HG03571 (cell line): ENCODE results near the gene SERINC5.

ENCODE experiments used
- ATAC-seq: cut with Tn5 transposase; IDR thresholded peaks from one replicate; pipeline ENCODE4 v1.9.1; 2021; ENCODE audit not compliant: unreplicated experiment

SERINC5 gene

GRCh38 chr5:80072103-80073073 is 183.5 kb downstream of the SERINC5 start:
- ATAC-seq, result no peak

DNA sequence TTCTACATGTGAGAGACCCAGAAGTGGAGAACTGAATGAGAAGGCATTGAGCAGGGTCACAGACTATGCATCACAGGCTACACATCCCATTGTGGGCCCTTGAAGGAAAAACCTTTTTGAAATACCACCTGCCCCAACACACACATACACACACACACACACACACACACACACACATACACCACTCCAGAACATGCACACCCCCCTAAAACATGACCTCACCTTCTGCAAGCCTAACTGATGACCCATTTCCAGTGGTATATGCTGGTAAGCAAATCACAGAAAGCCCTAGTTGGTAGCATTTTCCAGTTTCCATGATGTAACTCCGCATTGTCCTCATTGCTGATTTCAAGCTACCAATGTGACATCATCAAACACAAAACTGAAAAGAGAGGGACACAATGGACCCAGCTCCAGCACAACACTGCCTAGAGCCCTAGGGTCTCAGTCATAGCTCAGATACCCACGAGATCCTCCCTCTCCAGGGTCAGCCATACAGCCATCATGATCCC is 184.3 kb downstream of the SERINC5 start:
- no peak for ATAC-seq

DNA sequence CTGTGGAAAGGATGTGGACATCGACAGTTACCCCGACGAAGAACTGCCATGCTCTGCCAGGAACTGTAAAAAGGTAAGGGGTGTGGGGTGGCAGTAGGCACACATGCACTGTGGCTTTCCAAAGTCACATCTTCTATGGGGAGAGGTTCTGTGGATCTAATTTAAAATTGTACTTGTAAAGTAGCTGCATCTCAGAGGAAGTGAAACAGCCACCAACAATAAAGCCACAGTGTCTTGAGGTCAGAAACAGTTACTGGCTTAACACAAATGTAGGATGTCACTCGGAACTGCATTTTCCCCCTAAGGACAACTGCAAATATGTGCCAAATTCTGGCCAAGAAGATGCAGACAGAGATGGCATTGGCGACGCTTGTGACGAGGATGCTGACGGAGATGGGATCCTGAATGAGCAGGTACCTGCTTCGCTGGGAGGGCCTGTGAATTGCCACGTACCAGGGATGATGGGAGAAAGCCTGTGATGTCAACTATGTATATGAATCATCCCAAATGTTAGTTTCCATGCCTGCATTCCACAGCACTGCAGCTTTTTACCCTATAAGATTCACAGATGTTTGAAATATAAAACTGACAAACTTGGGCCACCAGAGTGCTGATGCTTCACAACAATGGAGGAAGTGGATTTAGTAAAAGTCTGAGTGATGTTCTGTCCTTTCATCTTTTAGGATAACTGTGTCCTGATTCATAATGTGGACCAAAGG is 185.4 kb downstream of the SERINC5 start:
- ATAC-seq, result no peak

DNA sequence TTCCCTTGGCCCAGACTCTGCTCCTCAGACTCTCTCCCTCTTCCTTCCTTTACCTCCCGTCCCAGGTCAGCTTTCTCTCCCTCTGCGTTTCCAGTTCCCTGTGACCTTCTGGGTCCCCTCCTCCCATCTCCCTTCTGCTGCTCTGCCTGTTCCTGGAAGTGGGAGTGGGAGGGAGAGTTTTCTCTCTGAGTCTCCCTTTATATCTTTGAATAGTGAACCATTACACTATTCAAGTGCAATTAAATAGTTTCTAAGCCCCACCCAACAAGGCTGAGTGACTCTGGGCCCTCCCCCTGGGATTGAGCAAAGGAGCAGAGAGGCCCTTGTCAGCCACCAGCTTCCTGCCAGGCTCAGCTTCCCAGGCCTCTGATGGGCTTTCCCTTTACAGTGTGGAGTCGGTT is 185.9 kb downstream of the SERINC5 start:
- ATAC-seq, result no peak

DNA sequence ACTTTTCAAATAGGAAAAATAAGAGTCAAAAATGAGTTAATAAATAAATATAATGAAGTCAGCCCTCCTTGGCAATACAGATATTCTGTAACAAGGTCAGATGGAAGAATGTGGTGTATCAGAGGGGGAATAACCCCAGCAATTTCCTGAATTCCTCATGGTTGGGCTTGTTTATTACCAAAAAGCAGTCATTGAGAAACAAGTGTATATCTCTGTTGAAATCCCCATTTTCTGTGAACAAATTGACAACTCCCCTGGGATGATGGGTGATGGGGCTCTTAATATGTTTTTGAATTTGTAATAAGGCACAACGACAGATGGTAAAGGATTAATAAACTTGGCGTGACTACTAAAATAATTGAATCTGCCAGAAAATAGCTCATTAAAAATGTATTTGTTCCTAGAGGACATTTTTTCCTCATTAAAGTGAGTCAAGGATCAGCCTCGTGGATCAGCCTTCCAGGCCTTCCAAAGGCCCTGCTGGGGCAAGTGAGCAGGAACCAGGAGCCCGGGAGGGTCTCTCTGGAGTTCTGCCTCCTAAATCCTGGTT is 186.5 kb downstream of the SERINC5 start:
- no peak for ATAC-seq

DNA sequence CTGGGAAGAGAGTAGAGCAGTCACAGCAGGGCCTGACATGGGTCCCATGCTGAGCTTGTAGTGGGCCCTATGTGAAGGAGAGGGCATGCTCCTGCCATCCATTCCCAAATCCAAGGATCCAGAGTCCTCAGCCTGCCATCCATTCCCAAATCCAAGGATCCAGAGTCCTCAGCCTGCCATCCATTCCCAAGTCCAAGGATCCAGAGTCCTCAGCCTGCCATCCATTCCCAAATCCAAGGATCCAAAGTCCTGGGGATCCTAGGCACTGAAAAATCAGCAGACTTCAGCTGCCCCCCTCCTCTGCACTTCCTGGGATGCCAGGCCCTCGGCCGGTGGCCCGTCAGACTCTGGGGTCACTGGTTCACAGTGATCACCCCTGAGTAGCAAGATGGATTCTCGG is 187.1 kb downstream of the SERINC5 start:
- no peak for ATAC-seq

GRCh38 chr5:80068246-80068636 is 187.6 kb downstream of the SERINC5 start:
- no peak for ATAC-seq

- ATAC-seq, result no peak
These were observed 188.2 kb downstream of the SERINC5 start for GRCh38 chr5:80067531-80068245.

- no peak for ATAC-seq
These were observed 188.8 kb downstream of the SERINC5 start for GRCh38 chr5:80067016-80067415.

- ATAC-seq, result no peak
These were observed 191.7 kb downstream of the SERINC5 start for GRCh38 chr5:80064124-80064523.
